ENCODE measurements around the gene TIMM44. TPM values are rescaled to one million over a fixed set of nuclear protein-coding genes. Genes with fewer than 3 reads are reported as not detected.

Gene TIMM44
- polyA plus RNA-seq, 1 of the 3 experiments (the other 2 are of a cell fraction) = 49.7 TPM

GRCh38 chr19:7921967-7922835, 21.3 kb downstream of the TIMM44 start:
- no peak overlapping the region for H2AFZ ChIP-seq (ENCODE audit: low read depth)
- 93% methylated on average over 10 of the region's 31 CpGs for WGBS (ENCODE audit: low lambda C conversion rate)
- no peak for DNase-seq
- H3F3A ChIP-seq (replicated peaks; ENCODE audit: insufficient read depth) = peaks cover 4% of the 10 kb centered on the region
- H3K4me2 ChIP-seq = peak overlapping the region; percentile 91
- no peaks in the 10 kb centered on the region for H3K9me2 ChIP-seq
- H3K27ac ChIP-seq (ENCODE audit: low read depth in 2 of 2, low read length in 1 of 2) = peak overlapping the region in 1 of 2 experiments; percentile 82; a peak in 2 of 4 replicates
- peaks cover 24% of the 10 kb centered on the region; the same call in 1 of the 2 replicates for H3K79me2 ChIP-seq (ENCODE audit: insufficient read depth)
- H3K9ac ChIP-seq = no peak overlapping the region
- H3K9me3 ChIP-seq = no peaks in the 10 kb centered on the region
- H3K4me1 ChIP-seq (ENCODE audit: control insufficient read depth in 1 of 2, insufficient read depth in 2 of 2, low read depth in 1 of 2, low read length in 1 of 2) = peaks cover 17 to 47% of the 10 kb centered on the region in 2 experiments; a peak in 3 of 4 replicates
- H4K20me1 ChIP-seq (ENCODE audit: insufficient read depth) = peaks cover 33% of the 10 kb centered on the region
- no peaks in the 10 kb centered on the region for H3K27me3 ChIP-seq (ENCODE audit: insufficient read depth)
- H3K36me3 ChIP-seq (replicated peaks in 1 of 2; ENCODE audit: control insufficient read depth in 1 of 2, insufficient read depth in 2 of 2, low read length in 1 of 2) = peaks cover 0 to 23% of the 10 kb centered on the region in 2 experiments
- 0 out of 4 replicates have a peak overlapping the region, but pooled peaks of 1 of the 2 experiments have one; percentile 50 for H3K4me3 ChIP-seq (ENCODE audit: low read depth in 2 of 2, low read length in 1 of 2)
- ChIA-PET POLR2A (interaction anchor here (1.7 kb wide), 1 partner anchor 21 kb away, joined by 7 read pairs; the partner anchor contains the start of gene TIMM44), CTCF (interaction anchor here (1.2 to 3.4 kb wide), 5 partner anchors 18 to 69 kb away, joined by 3 to 18 read pairs (median 4); partner anchors contain the start of gene TIMM44)
- TF ChIP-seq ELF1 (IDR thresholded peaks at IDR 0.05) (no peak), TEAD4 (IDR thresholded peaks at IDR 0.05; ENCODE audit: borderline replicate concordance, insufficient read depth) (no peak), GABPA (IDR thresholded peaks at IDR 0.05; ENCODE audit: low read depth) (no peak), POLR2AphosphoS5 (IDR thresholded peaks at IDR 0.05; ENCODE audit: low read depth, low read length) (no peak), FOXM1 (IDR thresholded peaks at IDR 0.05; ENCODE audit: low read depth) (no peak), USF1 (IDR thresholded peaks at IDR 0.05; ENCODE audit: borderline replicate concordance, low read depth) (no peak), MAX (IDR thresholded peaks at IDR 0.05; ENCODE audit: low read depth) (no peak), RCOR1 (IDR thresholded peaks at IDR 0.05; ENCODE audit: low read length) (no peak), CTCF (IDR thresholded peaks at IDR 0.05) (0 out of 2 replicates have a peak, but pooled peaks have one; percentile 6)

- no peaks in the 10 kb centered on the region for H3K27me3 ChIP-seq (ENCODE audit: insufficient read depth)
- no peaks in the 10 kb centered on the region for H3K9me3 ChIP-seq
- POLR2A ChIA-PET = interaction anchor here (1.4 to 2.4 kb wide), 4 partner anchors 22 to 59 kb away, joined by 5 to 8 read pairs (median 8); partner anchors contain the start of genes PRR36 and TIMM44
- peak overlapping the region; percentile 50 to 76 for H3K4me3 ChIP-seq (ENCODE audit: low read depth in 2 of 2, low read length in 1 of 2)
- TF ChIP-seq EZH2phosphoT487 (IDR thresholded peaks at IDR 0.05; ENCODE audit: borderline replicate concordance, low read depth) (no peak), GABPA (IDR thresholded peaks at IDR 0.05; ENCODE audit: low read depth) (peak; percentile 22; the same call in 1 of the 2 replicates)
- H3K27ac ChIP-seq (ENCODE audit: low read depth in 2 of 2, low read length in 1 of 2) = peak overlapping the region; percentile 77 to 82
- CTCF ChIA-PET = interaction anchor here (1.1 to 4.9 kb wide), 6 partner anchors 8 to 69 kb away, joined by 3 to 36 read pairs (median 5); partner anchors contain the start of gene TIMM44
- H3K4me1 ChIP-seq (ENCODE audit: control insufficient read depth in 1 of 2, insufficient read depth in 2 of 2, low read depth in 1 of 2, low read length in 1 of 2) = peaks cover 12 to 39% of the 10 kb centered on the region in 2 experiments; a peak in 3 of 4 replicates
- H3K4me2 ChIP-seq = peak overlapping the region; percentile 91
- 60% methylated on average over 14 of the region's 17 CpGs for WGBS (ENCODE audit: low lambda C conversion rate)
- H2AFZ ChIP-seq (ENCODE audit: low read depth) = no peak overlapping the region
- H3F3A ChIP-seq (replicated peaks; ENCODE audit: insufficient read depth) = peaks cover 4% of the 10 kb centered on the region
- peaks cover 24% of the 10 kb centered on the region; the same call in 1 of the 2 replicates for H3K79me2 ChIP-seq (ENCODE audit: insufficient read depth)
- no peak for DNase-seq
- peak overlapping the region; percentile 61 for H3K9ac ChIP-seq
- H4K20me1 ChIP-seq (ENCODE audit: insufficient read depth) = peaks cover 33% of the 10 kb centered on the region
- no peaks in the 10 kb centered on the region for H3K9me2 ChIP-seq
- peaks cover 0 to 20% of the 10 kb centered on the region in 2 experiments for H3K36me3 ChIP-seq (replicated peaks in 1 of 2; ENCODE audit: control insufficient read depth in 1 of 2, insufficient read depth in 2 of 2, low read length in 1 of 2)
Observed at GRCh38 chr19:7921302-7921966, 22.0 kb downstream of the TIMM44 start.

Data from SK-N-SH (cell line).